ENCODE measurements around the gene MRPS17. TPM values are rescaled to one million over a fixed set of nuclear protein-coding genes. Genes with fewer than 3 reads are reported as not detected.

MRPS17 gene
- total and polyA plus RNA-seq, 2 donors (not counting 1 experiment from before 2014, with no cell fraction given) = 4.2 to 13.0 TPM

DNA sequence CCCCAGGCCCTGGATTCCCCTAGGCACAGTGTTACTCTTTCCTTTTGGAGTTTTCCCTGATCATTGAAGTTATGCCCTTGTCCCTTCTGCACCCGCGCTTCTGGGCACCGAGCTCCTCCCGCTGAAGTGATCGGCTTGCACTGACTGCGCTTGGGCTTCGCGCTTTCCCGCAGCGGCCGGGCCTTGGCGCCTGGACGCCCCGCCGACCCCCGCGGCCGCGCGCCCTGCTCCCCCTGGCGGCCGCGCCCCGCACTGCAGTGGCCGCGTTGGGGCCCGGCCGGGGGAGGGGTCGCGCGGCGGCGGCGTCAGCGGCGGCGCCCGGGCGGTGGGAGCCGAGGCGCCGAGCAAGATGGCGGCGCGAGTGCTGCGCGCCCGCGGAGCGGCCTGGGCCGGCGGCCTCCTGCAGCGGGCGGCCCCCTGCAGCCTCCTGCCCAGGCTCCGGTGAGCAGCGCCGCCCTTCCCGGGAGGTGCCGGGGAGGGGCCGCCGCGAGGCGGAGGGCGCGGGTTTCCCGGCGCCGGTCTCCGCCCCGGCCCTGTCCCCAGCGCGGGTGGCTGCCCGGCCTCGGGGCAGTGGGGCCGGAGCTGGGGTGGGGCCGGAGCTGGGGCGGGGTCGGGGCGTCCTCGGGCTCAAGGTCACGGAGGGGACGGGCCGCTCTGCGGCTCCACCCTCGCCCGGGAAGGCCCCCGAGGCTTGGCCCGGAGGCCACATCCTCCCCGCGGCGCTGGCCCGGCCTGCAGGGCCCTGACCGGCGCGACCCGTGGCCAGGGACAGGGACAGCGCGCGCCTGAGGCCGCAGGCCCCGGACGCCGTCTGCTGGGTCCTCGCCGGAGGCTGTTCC lies 12.8 kb downstream of the MRPS17 start, which contains the start of gene NIPSNAP2:
NIPSNAP2 (plus strand) TSS at position 325 of the 839 bp plus-strand sequence; CDS start at position 350, 25 bp downstream.
- ChIA-PET POLR2A (interaction anchor here (0.5 to 1.4 kb wide), 5 partner anchors 46 to 599 kb away, joined by 3 to 6 read pairs (median 3); no protein-coding TSS in a partner anchor), CTCF (interaction anchor here (0.6 to 3.1 kb wide), 9 partner anchors 10 to 600 kb away, joined by 3 to 25 read pairs (median 5); partner anchors contain the start of genes CCT6A and PSPH)
- no peaks in the 10 kb centered on the region for H3K27me3 Mint-ChIP-seq
- Histone ChIP-seq H3K27ac (ENCODE audit: low read length in 2 of 2) (peak within 1 kb of the TSS; percentile 75 to 88), H4K20me1 (ENCODE audit: control insufficient read depth, insufficient read depth, low read length, poor library complexity, severe bottlenecking) (peaks cover 15% of the 10 kb centered on the region), H2AFZ (ENCODE audit: insufficient read depth, low read depth, low read length, poor library complexity, severe bottlenecking) (peak within 1 kb of the TSS; percentile 84), H3K79me2 (ENCODE audit: control insufficient read depth, insufficient read depth, low read length) (peaks cover 53% of the 10 kb centered on the region), H3K9me3 (ENCODE audit: control extremely low read depth in 1 of 3, control insufficient read depth in 2 of 3, insufficient read depth in 1 of 3, low read length in 2 of 3) (no peaks in the 10 kb centered on the region), H3K9ac (ENCODE audit: low read length) (peak within 1 kb of the TSS; percentile 74), H3K4me1 (ENCODE audit: control insufficient read depth in 2 of 2, insufficient read depth in 2 of 2, low read length in 2 of 2) (peaks cover 8 to 16% of the 10 kb centered on the region in 2 donors), H3K27me3 (replicated peaks in 1 of 4; ENCODE audit: control extremely low read depth in 1 of 4, control insufficient read depth in 3 of 4, insufficient read depth in 4 of 4, low read length in 3 of 4) (no peaks in the 10 kb centered on the region), H3K4me3 (ENCODE audit: control extremely low read depth in 1 of 5, extremely low read depth in 1 of 5, insufficient read depth in 1 of 5, low read depth in 2 of 5, low read length in 4 of 5) (peak within 1 kb of the TSS; percentile 48 to 66 (median 58)), H3K4me2 (replicated peaks; ENCODE audit: low read depth, low read length, poor library complexity, severe bottlenecking) (peak within 1 kb of the TSS; percentile 83), H3K36me3 (replicated peaks in 1 of 2; ENCODE audit: control extremely low read depth in 1 of 2, control insufficient read depth in 1 of 2, extremely low read depth in 1 of 2, insufficient read depth in 2 of 2, low read length in 1 of 2) (peaks cover 0 to 2% of the 10 kb centered on the region in 2 experiments)
- peak within 1 kb of the TSS; percentile 93 for H3K27ac Mint-ChIP-seq
- ATAC-seq (ENCODE audit: low read depth) = peak; percentile 90
- intact Hi-C loops (cut with micrococcal nuclease) = loop anchor here (1.0 to 2.0 kb wide), 5 partner anchors 13 to 1206 kb away; partner anchors contain the start of genes CCT6A, LANCL2, MRPS17 and PSPH
- under 1% methylated on average over 105 of the region's 105 CpGs for WGBS (ENCODE audit: insufficient coverage)
- no peak for TF ChIP-seq EZH2 (IDR thresholded peaks at IDR 0.05; ENCODE audit: borderline replicate concordance, insufficient read depth, low read depth, low read length, poor library complexity, severe bottlenecking)
- TF ChIP-seq, protein P1, sequence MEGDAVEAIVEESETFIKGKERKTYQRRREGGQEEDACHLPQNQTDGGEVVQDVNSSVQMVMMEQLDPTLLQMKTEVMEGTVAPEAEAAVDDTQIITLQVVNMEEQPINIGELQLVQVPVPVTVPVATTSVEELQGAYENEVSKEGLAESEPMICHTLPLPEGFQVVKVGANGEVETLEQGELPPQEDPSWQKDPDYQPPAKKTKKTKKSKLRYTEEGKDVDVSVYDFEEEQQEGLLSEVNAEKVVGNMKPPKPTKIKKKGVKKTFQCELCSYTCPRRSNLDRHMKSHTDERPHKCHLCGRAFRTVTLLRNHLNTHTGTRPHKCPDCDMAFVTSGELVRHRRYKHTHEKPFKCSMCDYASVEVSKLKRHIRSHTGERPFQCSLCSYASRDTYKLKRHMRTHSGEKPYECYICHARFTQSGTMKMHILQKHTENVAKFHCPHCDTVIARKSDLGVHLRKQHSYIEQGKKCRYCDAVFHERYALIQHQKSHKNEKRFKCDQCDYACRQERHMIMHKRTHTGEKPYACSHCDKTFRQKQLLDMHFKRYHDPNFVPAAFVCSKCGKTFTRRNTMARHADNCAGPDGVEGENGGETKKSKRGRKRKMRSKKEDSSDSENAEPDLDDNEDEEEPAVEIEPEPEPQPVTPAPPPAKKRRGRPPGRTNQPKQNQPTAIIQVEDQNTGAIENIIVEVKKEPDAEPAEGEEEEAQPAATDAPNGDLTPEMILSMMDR (IDR thresholded peaks at IDR 0.05) = peak; percentile 58
- H3K4me1 Mint-ChIP-seq = peaks cover 36% of the 10 kb centered on the region
- peak within 1 kb of the TSS; percentile 91 for H3K4me3 Mint-ChIP-seq
- peak; percentile 80 for DNase-seq
- no peaks in the 10 kb centered on the region for H3K9me3 Mint-ChIP-seq (ENCODE audit: insufficient read depth)
